HG02759 (cell line): ENCODE measurements around the gene NTM.

Experiments used
- ATAC-seq: cut with Tn5 transposase; IDR thresholded peaks from one replicate; pipeline ENCODE4 v1.9.1; 2021; ENCODE audit warnings: mild to moderate bottlenecking, moderate library complexity; ENCODE audit not compliant: unreplicated experiment

The NTM gene

DNA sequence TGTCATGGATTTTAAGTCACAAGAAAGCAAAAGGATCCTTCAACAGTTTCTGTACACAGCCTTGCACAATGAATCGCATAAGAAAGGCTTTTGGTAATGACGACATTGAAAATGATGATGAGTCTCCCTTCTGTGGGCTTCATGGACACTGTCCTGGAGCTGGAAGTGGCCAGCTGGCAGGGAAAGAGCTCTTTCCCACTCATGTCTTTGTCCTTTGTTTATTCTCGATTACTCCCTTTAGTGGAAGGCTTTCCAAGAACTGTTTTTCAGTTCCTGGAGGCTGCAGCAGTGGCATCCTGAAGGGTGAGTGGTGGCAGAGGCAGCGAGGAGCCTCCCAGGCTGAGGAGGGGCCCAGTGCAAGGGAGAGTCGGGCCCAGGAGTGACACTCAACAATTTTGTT, 505.2 kb downstream of the NTM start:
- ATAC-seq = no peak

DNA sequence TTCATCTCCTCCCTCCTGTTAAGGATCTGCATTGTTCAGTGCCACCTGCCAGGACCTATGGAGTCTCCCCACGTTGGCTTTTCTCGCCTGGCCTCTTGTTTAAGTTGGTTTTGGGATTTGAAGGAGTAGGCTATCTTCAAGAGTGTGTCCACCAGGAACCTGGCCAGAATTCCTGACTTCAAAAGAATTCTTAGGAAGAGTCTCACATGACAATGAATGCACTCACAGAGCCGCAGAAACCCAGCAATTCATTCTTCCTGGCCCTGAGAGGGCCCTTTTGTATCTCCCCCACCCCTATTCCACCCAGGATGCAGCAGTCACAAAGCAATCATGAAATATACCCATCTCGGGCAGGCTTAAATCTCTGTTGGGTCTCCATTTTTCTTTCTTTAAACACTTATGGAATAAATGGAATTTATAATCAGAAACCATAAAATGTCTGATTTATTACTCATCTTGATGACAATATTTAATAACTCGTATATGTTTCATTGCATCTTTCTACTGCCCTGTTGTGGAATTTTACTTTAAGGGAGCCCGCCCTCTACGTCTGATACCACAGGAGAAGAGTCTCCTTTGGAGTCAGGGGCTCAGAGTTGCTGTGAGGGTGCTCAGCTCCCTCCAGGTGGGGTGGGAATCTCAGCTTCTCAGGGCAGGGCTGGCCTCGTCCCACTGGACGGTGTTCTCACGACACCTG, 507.0 kb downstream of the NTM start:
- ATAC-seq = no peak

DNA sequence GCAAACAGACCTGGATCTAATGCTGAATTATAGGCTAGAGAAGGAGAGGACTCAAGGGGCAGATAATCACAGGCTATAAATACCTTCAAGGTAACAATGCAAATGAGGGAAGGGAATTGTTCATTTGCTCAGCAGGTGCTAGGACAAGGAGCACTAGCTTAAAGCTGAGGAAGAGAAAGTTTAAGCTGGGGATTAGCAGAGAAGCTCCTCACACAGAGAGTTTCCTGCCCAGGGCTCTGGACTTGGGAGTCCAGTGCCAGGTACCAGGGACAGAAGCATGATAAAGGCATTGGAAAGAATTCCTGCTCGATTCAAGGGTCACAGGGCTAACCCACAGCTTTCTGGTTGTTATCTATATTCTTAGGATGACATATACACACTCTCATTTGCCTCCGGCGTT, 509.9 kb downstream of the NTM start:
- ATAC-seq = no peak

DNA sequence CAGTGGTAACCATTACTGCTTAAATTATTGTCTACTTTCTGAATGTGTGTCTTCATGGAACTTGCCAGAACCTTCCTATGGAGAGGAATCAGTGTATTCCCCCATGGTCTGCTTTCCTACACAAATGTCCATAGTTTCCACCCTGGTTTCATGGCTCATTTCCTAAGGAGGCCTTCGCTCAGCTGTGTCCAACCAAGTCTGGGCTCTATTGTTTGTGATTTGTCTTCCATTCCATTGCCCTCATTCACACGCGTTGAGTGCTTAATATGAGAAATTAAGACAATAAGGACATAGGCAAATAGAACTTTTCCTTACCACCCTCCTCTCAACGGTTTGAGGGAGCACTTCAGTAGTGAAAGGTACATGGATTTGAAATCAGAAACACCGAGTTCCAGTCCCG, 510.6 kb downstream of the NTM start:
- ATAC-seq = no peak

DNA sequence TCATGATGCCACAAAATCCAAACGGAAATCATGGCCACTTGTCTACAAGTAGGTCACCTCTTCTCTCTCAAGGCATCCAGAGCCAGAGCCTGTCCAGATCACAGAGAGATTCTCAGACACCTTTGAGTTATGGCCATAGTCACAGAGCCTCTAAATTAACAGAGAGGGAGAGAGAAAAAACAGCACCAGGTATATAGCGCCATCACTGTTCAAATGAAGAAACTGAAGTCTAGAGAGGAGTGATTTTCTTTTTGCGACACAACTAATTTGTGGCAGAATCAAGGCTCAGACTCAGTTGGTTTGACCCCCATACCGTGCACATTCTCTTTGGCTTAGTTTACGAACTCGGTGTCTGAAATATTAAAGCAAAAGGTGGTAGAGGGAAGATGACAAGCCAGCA, 512.9 kb downstream of the NTM start:
- no peak for ATAC-seq

DNA sequence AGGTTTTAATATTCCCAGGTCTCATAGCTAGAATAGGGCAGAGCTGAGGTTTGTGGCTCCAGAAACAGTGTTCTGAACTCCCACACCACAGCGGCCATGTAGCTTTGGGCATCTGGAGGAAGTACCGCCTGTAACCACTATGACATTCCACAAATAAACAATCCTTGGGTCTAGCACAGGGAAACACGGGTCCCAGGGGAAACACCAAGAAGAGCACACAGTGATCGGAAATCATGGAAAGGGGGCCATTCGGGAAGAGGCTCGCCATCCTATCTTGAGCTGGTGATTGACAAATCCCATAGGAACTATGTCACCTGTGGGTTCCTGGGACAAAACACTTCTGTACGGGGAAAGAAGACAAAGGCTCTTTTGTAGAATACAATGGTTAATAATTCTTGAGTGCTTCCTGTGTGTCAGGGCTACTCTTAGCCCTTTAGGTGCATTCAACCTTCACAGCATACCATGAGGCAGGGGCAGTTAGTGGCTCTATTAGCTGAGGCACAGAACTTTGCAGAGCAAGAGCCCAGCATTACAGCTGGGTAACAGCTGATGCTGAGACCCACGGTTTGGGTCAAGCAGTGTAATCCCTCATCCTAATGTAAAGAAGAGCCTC, 514.2 kb downstream of the NTM start:
- peak; percentile 76 for ATAC-seq

DNA sequence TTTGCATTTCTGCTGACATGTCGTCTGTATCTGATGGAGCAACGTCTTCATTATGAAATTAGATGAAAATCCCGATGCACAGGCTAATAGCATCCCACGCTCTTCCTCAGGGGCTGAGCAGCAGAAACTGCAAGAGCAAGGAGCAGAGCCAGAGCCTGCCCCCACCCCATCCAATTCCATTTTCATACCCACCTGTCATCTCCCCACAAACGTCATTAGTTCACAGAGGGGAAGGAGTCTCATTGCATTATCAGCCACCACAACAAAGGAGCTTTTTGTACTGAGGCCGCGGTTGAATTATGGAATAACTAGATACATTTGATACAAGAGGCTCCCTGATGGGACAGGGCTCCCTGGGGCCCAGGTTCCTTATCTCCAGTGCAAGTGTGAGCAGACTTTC, 515.0 kb downstream of the NTM start:
- ATAC-seq = no peak

DNA sequence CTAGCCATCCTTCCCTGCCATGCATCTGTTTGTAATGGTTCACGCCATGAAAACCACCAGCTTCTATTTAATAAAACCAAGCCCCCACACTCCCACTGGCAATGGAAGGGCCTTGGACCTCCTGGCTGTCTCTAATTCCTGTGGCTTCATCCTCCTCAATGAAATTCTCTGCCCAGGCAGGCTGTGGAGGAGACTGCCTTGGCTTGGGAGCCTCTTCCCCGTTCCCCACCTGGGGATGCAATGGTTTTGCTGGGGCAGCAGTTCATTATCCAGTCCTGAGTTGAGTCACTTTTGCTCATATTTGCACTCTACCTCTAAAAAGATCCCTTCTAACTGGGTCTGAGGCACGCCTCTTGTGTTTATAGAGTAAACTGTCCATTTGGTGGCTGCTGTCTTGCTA, 515.8 kb downstream of the NTM start:
- ATAC-seq = no peak

DNA sequence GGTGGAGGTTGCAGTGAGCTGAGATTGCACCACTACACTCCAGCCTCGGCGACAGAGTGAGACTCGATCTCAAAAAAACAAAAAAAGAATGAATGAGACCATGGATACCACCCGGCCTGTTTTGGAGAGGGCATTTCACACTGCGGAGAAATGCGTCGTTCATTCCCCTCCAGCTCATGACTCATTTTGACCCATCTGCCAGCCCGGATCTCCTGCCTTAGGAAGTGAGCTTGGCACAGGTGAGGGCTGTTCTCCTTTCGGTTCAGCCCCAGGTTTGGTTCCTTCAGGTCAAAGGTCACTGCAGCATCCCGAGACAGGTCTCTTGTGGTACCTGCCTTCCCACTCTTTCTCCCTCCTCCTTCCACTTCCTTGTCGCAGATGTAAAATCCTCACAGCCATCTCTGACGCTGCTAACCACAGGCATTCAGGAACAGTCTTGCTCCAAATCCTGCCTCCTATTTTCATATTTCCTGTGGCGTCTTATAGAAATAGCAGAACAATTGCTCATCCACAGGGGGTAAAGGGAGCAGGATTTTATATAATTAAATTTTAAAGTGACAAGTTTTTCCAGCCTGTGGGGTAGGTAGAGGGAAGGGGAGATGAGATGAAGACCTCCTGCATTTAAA, 517.9 kb downstream of the NTM start:
- no peak for ATAC-seq

DNA sequence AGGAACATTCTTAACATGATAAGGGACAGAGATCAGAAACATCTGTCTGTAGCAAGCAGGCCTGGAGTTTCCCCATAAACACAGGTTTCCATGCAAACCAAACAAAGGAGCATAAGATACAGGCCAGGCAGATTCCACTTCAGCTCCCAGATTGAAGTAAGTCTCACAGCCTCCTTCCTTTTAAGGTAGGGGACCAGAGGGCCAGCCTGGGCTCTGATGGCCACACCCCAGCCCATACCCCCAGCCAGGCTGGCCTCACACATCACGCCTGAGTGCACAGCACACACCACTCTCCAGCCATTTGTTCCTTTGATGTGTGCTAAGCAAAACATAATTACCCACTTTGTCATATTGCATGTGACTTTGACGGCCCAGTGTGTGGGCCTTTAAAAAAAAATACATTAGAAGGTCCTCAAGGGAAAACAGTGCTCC, 518.7 kb downstream of the NTM start:
- no peak for ATAC-seq

DNA sequence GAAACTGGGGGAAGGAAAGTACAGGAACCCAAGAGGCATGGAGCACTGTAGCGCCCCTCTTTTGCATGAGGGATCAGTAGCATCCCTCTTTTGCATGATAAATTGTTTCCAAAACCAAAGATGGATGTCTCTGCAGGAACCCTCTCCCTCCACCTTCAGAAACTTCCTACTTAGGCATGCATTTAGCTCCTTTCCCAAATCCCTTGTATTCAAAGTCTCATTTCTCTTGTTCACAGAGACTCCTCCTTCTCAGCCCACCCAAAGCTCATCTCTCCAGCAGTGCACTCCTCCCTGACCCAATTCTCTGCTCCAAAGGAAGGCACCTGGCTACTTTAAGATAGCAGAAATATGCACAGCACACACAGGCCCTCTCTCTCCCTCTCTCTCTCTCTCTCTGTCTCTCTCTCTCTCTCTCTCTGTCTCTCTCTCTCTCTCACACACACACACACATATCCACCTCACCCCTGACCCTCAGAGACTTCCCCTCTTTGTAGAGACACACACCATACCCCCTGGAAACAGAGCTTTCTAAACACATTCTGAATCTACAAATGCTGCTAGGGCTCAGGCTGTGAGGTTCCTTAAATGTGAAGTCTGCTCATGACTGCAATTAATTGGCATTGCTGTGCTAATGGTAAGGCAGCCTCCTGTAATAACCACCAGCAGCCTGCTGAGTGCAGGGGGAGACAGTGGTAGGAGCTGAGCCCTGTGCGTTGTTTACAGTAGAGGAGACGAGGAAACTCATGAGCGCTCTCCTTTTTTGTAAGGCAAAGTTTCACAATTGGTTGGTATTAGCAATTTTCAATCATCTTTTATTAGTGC, 519.6 kb downstream of the NTM start:
- no peak for ATAC-seq

DNA sequence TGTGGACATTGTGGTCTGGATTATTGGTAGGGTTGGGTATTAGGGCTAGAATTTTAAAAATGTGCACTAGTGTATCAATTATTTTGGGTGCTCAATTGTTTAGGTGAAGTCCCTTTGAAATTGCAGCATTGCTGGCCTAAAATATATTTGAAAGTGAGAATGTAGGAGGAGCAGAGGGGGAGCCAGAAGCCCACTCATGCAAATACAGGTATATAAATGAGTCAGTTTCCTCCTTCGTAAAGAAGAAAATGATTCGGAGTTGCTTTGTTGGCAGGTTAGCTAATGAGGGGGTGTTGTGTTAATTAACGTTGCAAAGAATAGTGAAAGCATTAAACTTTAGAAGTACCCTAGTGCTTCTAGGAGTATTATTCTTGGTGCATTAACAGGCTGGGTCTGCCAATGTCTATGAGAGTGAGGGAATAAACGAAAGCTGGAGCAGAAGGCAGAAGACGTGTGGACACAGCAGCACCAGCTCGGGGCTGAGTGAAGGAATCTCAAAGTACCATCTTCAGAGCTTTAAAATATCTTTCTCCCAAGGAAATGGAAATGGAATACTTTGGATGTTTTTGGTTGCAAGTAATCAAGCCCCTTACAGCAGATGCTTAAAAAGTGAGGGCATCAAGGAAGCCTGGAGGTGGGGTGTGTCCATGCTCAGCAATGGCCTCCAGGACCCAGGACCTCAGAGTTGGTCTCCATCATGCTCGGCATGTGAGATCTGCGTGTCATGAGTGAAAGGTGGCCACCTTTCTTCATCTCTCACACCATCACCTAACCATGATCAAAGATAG, 522.9 kb downstream of the NTM start:
- peak; percentile 82 for ATAC-seq

DNA sequence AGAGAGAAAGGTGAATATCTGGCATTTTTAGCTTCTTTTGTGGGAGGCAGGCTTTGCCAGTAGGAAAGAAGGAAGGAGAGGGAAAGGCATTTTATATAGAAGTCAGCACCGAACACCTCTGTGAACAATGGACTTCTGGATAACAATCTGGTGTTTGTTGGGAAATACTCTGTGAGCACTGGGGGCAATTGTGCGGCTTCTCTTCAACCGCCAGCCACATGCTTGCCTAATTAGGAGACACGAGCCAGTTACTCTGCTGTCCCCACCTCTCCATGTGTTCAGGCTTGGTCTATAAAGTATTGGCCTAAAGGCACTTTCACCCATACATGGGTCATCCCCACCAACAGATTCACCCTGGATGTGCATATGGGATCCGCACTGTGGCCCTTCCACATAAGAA, 523.6 kb downstream of the NTM start:
- no peak for ATAC-seq

DNA sequence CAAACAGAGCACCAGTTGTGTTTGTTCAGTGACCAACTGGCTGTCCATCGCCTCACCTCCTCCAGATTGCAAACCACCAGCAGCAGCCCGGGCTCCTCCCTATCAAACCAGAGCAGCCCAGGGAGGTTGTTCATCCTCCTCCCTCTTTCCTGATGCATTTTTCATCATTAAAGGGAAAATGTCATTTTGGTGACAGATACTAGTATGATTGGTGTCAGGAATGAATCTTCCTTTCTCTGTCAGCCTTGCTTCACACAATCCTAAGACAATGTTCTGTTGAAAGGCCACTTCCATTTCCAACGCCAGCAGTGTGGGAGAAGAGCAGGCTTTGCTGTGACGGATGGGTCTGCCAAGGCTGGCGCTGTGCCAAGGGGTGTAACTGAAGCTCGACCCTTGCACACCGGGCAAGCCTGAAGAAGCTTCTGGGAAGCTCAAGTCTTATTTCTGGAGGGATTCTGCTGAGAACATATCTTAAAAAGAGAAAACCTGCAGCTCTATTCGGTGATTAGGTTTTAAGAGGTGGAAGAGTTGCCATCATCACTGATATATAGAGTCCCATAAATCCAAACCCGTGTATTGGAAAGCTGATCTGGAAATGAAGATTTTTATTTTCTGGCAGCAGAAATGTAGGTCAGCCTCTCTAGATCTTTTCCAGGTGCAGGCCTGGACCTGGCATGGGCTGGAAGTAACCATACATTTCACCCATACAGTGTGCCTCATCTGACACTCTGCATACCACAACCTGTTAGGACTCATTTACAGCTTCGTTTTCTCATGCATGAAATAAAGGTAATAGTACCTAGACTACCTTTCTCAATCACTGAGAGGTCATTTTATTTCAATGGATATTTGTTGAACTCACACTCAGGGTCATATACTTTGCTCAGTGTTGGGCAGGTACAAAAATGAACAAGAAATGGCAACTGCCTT, 524.5 kb downstream of the NTM start:
- no peak for ATAC-seq

DNA sequence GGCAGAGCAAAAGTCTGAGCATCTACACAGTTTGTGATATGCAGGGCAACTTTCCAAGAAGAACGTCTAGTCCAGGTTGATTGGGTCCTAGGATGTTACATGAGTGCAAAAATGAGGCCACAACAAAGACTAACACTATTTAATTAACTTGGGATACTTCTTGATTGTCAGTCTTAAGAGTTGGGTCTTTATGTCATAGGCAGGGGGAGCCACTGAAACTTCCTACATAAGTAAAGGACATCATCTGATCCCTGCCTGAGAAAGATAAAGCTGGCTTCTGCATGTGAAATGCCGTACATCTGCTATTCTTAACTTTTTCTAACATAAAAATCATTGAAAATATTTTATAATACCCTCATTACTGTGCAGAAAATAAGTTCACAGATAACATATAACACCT, 525.5 kb downstream of the NTM start:
- ATAC-seq = no peak

DNA sequence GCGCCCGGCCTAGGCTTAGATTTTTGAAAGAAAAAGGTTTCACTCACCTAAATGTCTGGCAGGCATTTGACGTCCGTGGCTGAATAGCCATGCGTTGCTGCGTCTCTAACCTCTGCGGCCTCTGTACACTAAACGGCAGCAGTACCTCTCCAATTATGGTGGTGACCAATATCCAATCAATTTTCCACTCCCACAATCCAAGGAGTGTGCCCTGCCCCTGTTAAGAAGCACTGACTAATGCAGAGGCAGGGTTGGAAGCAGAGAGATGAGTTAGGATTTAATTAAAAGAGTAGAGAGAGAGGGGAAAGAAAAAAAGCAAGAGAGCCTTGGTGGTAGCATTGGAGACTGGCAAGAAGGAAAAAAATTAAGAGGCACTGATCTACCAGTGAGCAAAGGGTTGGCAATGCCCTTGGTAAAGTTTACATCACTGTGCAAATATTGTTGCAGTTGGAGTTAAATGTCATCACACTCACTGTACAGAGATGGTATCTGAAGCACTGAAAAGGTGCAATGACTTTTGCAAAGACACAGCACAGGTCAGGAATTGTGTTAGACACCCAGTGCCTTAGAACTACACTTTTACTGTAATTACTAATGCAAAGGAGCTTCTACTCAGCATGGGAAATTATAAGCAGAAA, 526.7 kb downstream of the NTM start:
- no peak for ATAC-seq

DNA sequence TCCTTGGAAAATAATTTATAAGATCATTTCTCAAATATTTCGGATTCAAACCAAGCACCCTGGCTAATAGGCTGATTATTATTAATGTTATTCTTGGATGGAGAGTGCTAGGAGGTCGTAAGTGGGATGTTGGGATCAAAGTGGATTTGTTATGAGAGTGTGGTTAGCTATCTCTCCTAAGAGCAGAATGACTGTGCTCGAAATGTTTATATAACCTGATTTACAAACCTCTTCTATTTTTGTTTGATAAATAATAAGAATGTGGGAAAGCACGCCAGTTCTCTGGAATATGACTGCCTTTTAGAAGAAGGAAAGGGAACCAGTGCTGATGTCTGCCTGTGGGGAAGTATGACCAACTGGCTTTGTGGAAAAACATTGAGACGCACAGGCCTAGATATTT, 527.5 kb downstream of the NTM start:
- no peak for ATAC-seq

DNA sequence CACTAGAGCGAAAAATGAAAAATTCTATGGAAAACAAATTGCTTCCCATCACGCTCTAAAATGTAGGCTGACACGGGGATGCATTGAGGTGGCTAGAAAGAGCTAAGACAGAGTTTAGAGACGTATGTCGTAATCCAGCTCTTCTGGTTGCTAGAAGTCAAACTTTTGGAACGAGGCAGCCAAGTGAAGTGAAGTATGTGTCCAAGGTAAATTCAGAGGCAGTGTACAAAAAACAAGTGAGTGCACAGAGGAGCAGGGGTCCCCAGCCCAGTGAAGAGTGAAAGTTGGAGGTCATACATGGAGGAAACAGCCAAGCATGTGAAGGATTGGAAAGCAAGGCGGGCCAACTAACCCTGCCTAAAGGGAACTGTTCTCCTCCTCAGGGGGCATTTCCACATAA, 528.5 kb downstream of the NTM start:
- no peak for ATAC-seq

DNA sequence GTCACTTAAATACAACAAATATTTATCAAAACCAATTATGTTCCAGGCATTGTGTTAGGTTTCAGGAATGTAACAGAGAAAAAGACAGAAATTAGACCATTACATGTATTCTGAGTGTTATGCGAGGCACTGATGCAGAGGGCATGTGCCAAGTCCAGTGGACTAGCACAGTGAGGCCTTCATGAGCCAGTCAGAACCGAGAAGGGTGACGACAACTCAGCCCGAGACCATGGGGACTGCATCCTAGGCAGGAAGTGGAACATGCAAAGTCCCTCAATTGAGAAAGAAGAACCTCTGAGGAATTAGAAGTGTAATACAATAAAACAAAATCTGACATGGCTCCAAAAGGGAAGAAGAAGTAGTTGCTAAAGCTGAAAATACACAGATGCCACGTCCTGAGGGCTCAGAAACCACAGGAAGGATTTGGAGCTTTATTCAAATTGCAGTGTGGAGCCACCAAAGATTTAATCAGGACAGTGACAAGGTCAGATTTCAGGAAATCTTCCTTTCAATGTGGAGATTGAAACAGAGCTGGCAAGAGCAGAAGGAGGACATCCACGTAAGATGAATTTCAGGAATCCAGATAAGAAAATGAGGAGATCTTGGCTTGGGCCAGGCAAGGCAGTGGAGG, 529.6 kb downstream of the NTM start:
- ATAC-seq = no peak
